Measurements from ENCODE around the gene EXOC1L. TPM values are rescaled to one million over a fixed set of nuclear protein-coding genes. Genes with fewer than 3 reads are reported as not detected.

The EXOC1L gene
- total RNA-seq, 1 donor: not detected

GRCh38 chr4:55853484-55854046, 34.0 kb downstream of the EXOC1L start, which contains the start of gene EXOC1:
TSS of gene EXOC1 (plus strand) at chr4:55853648. CDS start at chr4:55858324, 4,676 bp downstream.
- H3K27me3 ChIP-seq (ENCODE audit: insufficient read depth, low read length): no peaks in the 10 kb centered on the region
- peak within 1 kb of the TSS; percentile 95 for H3K4me3 ChIP-seq (ENCODE audit: low read length)
- H3K4me1 ChIP-seq (ENCODE audit: insufficient read depth, low read length): peaks cover 16% of the 10 kb centered on the region
- H3K9me3 ChIP-seq (ENCODE audit: low read depth, low read length): no peaks in the 10 kb centered on the region

GRCh38 chr4:55854129-55854528, 34.5 kb downstream of the EXOC1L start:
- Histone ChIP-seq H3K4me3 (ENCODE audit: low read length) (peak overlapping the region; percentile 95), H3K4me1 (ENCODE audit: insufficient read depth, low read length) (peaks cover 16% of the 10 kb centered on the region), H3K9me3 (ENCODE audit: low read depth, low read length) (no peaks in the 10 kb centered on the region), H3K27me3 (ENCODE audit: insufficient read depth, low read length) (no peaks in the 10 kb centered on the region)

GRCh38 chr4:55857586-55857985, 38.0 kb downstream of the EXOC1L start:
- Histone ChIP-seq H3K27me3 (ENCODE audit: insufficient read depth, low read length) (no peaks in the 10 kb centered on the region), H3K4me3 (ENCODE audit: low read length) (no peak overlapping the region), H3K4me1 (ENCODE audit: insufficient read depth, low read length) (peaks cover 16% of the 10 kb centered on the region), H3K9me3 (ENCODE audit: low read depth, low read length) (no peaks in the 10 kb centered on the region)

- peaks cover 5% of the 10 kb centered on the region for H3K4me1 ChIP-seq (ENCODE audit: insufficient read depth, low read length)
- H3K9me3 ChIP-seq (ENCODE audit: low read depth, low read length): no peaks in the 10 kb centered on the region
- no peak overlapping the region for H3K4me3 ChIP-seq (ENCODE audit: low read length)
- no peaks in the 10 kb centered on the region for H3K27me3 ChIP-seq (ENCODE audit: insufficient read depth, low read length)
Measured at GRCh38 chr4:55859711-55860110, 40.1 kb downstream of the EXOC1L start.

GRCh38 chr4:55864577-55865223, 45.1 kb downstream of the EXOC1L start:
- H3K4me3 ChIP-seq (ENCODE audit: low read length): no peak overlapping the region
- H3K27me3 ChIP-seq (ENCODE audit: insufficient read depth, low read length): no peaks in the 10 kb centered on the region
- no peaks in the 10 kb centered on the region for H3K4me1 ChIP-seq (ENCODE audit: insufficient read depth, low read length)
- H3K9me3 ChIP-seq (ENCODE audit: low read depth, low read length): no peaks in the 10 kb centered on the region

GRCh38 chr4:55865228-55865806, 45.7 kb downstream of the EXOC1L start:
- Histone ChIP-seq H3K9me3 (ENCODE audit: low read depth, low read length) (no peaks in the 10 kb centered on the region), H3K4me1 (ENCODE audit: insufficient read depth, low read length) (no peaks in the 10 kb centered on the region), H3K4me3 (ENCODE audit: low read length) (no peak overlapping the region), H3K27me3 (ENCODE audit: insufficient read depth, low read length) (no peaks in the 10 kb centered on the region)

- H3K4me3 ChIP-seq (ENCODE audit: low read length): no peak overlapping the region
Measured at GRCh38 chr4:55866290-55866907, 46.8 kb downstream of the EXOC1L start.

GRCh38 chr4:55866973-55867574, 47.5 kb downstream of the EXOC1L start:
- no peaks in the 10 kb centered on the region for H3K27me3 ChIP-seq (ENCODE audit: insufficient read depth, low read length)
- H3K4me1 ChIP-seq (ENCODE audit: insufficient read depth, low read length): no peaks in the 10 kb centered on the region
- H3K4me3 ChIP-seq (ENCODE audit: low read length): no peak overlapping the region
- H3K9me3 ChIP-seq (ENCODE audit: low read depth, low read length): no peaks in the 10 kb centered on the region

More at GRCh38 chr4:55866290-55866907, 46.8 kb downstream of the EXOC1L start:
- no peaks in the 10 kb centered on the region for H3K27me3 ChIP-seq (ENCODE audit: insufficient read depth, low read length)
- no peaks in the 10 kb centered on the region for H3K4me1 ChIP-seq (ENCODE audit: insufficient read depth, low read length)
- H3K9me3 ChIP-seq (ENCODE audit: low read depth, low read length): no peaks in the 10 kb centered on the region

GRCh38 chr4:55868581-55869090, 49.0 kb downstream of the EXOC1L start:
- Histone ChIP-seq H3K9me3 (ENCODE audit: low read depth, low read length) (no peaks in the 10 kb centered on the region), H3K4me1 (ENCODE audit: insufficient read depth, low read length) (no peaks in the 10 kb centered on the region), H3K27me3 (ENCODE audit: insufficient read depth, low read length) (no peaks in the 10 kb centered on the region), H3K4me3 (ENCODE audit: low read length) (no peak overlapping the region)

- Histone ChIP-seq H3K4me3 (ENCODE audit: low read length) (no peak overlapping the region), H3K27me3 (ENCODE audit: insufficient read depth, low read length) (no peaks in the 10 kb centered on the region), H3K9me3 (ENCODE audit: low read depth, low read length) (no peaks in the 10 kb centered on the region)
Measured at GRCh38 chr4:55871299-55871800, 51.8 kb downstream of the EXOC1L start.

GRCh38 chr4:55874831-55875230, 55.2 kb downstream of the EXOC1L start:
- Histone ChIP-seq H3K27me3 (ENCODE audit: insufficient read depth, low read length) (no peaks in the 10 kb centered on the region), H3K9me3 (ENCODE audit: low read depth, low read length) (no peaks in the 10 kb centered on the region), H3K4me1 (ENCODE audit: insufficient read depth, low read length) (no peaks in the 10 kb centered on the region), H3K4me3 (ENCODE audit: low read length) (no peak overlapping the region)

More at GRCh38 chr4:55871299-55871800, 51.8 kb downstream of the EXOC1L start:
- no peaks in the 10 kb centered on the region for H3K4me1 ChIP-seq (ENCODE audit: insufficient read depth, low read length)

GRCh38 chr4:55876387-55876786, 56.8 kb downstream of the EXOC1L start:
- H3K4me3 ChIP-seq (ENCODE audit: low read length): no peak overlapping the region
- no peaks in the 10 kb centered on the region for H3K27me3 ChIP-seq (ENCODE audit: insufficient read depth, low read length)
- no peaks in the 10 kb centered on the region for H3K4me1 ChIP-seq (ENCODE audit: insufficient read depth, low read length)
- no peaks in the 10 kb centered on the region for H3K9me3 ChIP-seq (ENCODE audit: low read depth, low read length)

- Histone ChIP-seq H3K9me3 (ENCODE audit: low read depth, low read length) (no peaks in the 10 kb centered on the region), H3K27me3 (ENCODE audit: insufficient read depth, low read length) (no peaks in the 10 kb centered on the region)
Measured at GRCh38 chr4:55879224-55879623, 59.6 kb downstream of the EXOC1L start.

GRCh38 chr4:55880652-55881280, 61.2 kb downstream of the EXOC1L start:
- H3K4me3 ChIP-seq (ENCODE audit: low read length): no peak overlapping the region
- H3K9me3 ChIP-seq (ENCODE audit: low read depth, low read length): no peaks in the 10 kb centered on the region
- H3K27me3 ChIP-seq (ENCODE audit: insufficient read depth, low read length): no peaks in the 10 kb centered on the region
- H3K4me1 ChIP-seq (ENCODE audit: insufficient read depth, low read length): no peaks in the 10 kb centered on the region

More at GRCh38 chr4:55879224-55879623, 59.6 kb downstream of the EXOC1L start:
- no peaks in the 10 kb centered on the region for H3K4me1 ChIP-seq (ENCODE audit: insufficient read depth, low read length)
- H3K4me3 ChIP-seq (ENCODE audit: low read length): no peak overlapping the region

Measured in mononuclear cell (primary cell).